ENCODE results near the gene DVL2. TPM values are rescaled to one million over a fixed set of nuclear protein-coding genes. Genes with fewer than 3 reads are reported as not detected.

Gene DVL2
- polyA plus RNA-seq, 2 donors: 20.8 to 32.2 TPM

DNA sequence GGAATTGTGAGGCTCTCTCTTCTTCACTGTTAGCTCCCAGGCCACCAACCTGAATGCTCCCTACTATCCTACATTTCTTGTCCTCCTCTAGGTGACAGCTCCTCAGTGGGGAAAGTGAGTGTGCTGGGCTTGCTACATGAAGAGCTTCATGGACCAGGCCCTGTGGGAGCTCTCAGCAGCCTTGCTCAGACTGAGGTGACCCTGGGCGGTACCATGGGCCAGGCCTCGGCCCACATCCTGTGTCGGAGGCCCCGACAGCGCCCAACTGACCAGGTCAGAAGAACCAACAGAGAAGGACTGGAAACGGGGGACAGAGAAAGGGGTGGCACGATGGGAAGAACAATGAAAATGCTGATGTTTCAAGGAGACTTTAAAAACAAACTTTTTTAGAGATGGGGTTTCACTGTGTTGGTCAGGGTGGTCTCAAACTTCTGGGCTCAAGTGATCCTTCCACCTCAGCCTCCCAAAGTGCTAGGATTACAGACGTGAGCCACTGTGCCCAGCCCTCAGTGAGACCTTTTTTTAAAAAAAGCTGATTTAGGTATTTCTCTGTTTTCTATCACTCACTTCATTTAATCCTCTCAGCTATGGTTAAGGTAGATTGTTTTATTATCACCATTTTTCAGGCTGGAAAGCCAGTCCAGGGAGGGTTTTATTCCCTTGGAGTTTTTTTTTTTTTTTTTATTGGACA lies 22.6 kb upstream of the DVL2 start:
- peaks cover 0 to 2% of the 10 kb centered on the region in 2 donors for H3K4me1 ChIP-seq (ENCODE audit: control insufficient read depth in 2 of 2, insufficient read depth in 2 of 2, low read length in 1 of 2)
- no peak overlapping the region for H3K27ac ChIP-seq (ENCODE audit: low read depth in 2 of 2, low read length in 1 of 2)
- no peak overlapping the region for H3K4me3 ChIP-seq (ENCODE audit: low read depth in 1 of 2, low read length in 2 of 2)
- no peaks in the 10 kb centered on the region for H3K9me3 ChIP-seq (ENCODE audit: control insufficient read depth in 2 of 2, insufficient read depth in 1 of 2, low read depth in 1 of 2, low read length in 1 of 2)
- no peaks in the 10 kb centered on the region for H3K27me3 ChIP-seq (ENCODE audit: control insufficient read depth in 1 of 2, insufficient read depth in 2 of 2, low read length in 2 of 2)
- peaks cover 10 to 17% of the 10 kb centered on the region in 2 donors for H3K36me3 ChIP-seq (ENCODE audit: control insufficient read depth in 2 of 2, insufficient read depth in 2 of 2, low read length in 1 of 2)
- 86 to 89% methylated on average over 8 of the region's 8 CpGs for WGBS, 2 donors

- H3K27ac ChIP-seq (ENCODE audit: low read depth in 2 of 2, low read length in 1 of 2): no peak overlapping the region
- 90 to 91% methylated on average over 4 of the region's 4 CpGs for WGBS, 2 donors
- no peaks in the 10 kb centered on the region for H3K9me3 ChIP-seq (ENCODE audit: control insufficient read depth in 2 of 2, insufficient read depth in 1 of 2, low read depth in 1 of 2, low read length in 1 of 2)
- peaks cover 10 to 17% of the 10 kb centered on the region in 2 donors for H3K36me3 ChIP-seq (ENCODE audit: control insufficient read depth in 2 of 2, insufficient read depth in 2 of 2, low read length in 1 of 2)
- H3K4me1 ChIP-seq (ENCODE audit: control insufficient read depth in 2 of 2, insufficient read depth in 2 of 2, low read length in 1 of 2): peaks cover 2 to 3% of the 10 kb centered on the region in 2 donors
- H3K4me3 ChIP-seq (ENCODE audit: low read depth in 1 of 2, low read length in 2 of 2): no peak overlapping the region
- no peaks in the 10 kb centered on the region for H3K27me3 ChIP-seq (ENCODE audit: control insufficient read depth in 1 of 2, insufficient read depth in 2 of 2, low read length in 2 of 2)
Measured at GRCh38 chr17:7254511-7254910, 20.2 kb upstream of the DVL2 start.

GRCh38 chr17:7253082-7253481 lies 18.8 kb upstream of the DVL2 start:
- Histone ChIP-seq H3K27me3 (ENCODE audit: control insufficient read depth in 1 of 2, insufficient read depth in 2 of 2, low read length in 2 of 2) (no peaks in the 10 kb centered on the region), H3K9me3 (ENCODE audit: control insufficient read depth in 2 of 2, insufficient read depth in 1 of 2, low read depth in 1 of 2, low read length in 1 of 2) (no peaks in the 10 kb centered on the region), H3K4me3 (ENCODE audit: low read depth in 1 of 2, low read length in 2 of 2) (peak overlapping the region in 1 of 2 donors; percentile 77), H3K36me3 (ENCODE audit: control insufficient read depth in 2 of 2, insufficient read depth in 2 of 2, low read length in 1 of 2) (peaks cover 5 to 13% of the 10 kb centered on the region in 2 donors), H3K4me1 (ENCODE audit: control insufficient read depth in 2 of 2, insufficient read depth in 2 of 2, low read length in 1 of 2) (peaks cover 3 to 6% of the 10 kb centered on the region in 2 donors), H3K27ac (ENCODE audit: low read depth in 2 of 2, low read length in 1 of 2) (peak overlapping the region; percentile 28 to 70)
- WGBS, 2 donors: 54 to 71% methylated on average over 5 of the region's 5 CpGs

DNA sequence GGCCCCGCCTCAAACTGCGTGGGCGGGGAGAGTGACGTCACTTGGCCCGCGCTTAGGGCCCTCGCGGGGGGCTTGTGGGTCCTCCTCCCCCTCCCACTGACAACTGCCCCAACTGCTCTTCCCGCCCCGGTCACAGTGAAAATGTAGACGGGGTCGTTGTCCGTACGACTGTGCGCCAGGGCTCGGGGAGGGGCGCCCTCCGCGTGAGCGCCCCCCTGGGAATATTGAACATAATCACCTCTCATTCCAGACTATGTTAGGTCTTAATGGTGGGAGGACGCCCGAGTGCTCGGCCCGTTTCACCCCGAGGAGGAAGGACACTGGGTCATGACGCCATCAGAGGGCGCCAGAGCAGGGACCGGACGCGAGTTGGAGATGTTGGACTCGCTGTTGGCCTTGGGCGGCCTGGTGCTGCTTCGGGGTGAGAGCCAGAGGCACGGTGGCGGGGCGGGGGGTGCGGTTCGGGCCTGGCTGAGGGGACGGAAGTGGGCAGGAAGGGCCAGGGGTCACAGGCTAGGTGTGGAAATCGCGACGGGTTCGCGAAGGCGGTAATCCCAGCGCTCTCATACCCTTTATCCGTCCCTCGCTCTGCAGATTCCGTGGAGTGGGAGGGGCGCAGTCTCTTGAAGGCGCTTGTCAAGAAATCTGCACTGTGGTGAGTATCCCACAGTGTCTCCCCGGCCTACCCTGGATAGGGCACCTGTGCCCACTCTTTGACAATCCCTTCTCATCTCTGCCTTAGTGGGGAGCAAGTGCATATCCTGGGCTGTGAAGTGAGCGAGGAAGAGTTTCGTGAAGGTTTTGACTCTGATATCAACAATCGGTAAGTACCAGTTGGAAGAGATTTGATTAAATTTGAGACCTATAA lies 18.1 kb upstream of the DVL2 start, which contains the start of gene ELP5:
Gene ELP5 (plus strand): TSS at position 40 of the 868 bp plus-strand sequence. CDS start 336 bp downstream, at position 376.
- 1% methylated on average over 46 to 55 of the region's 55 CpGs for WGBS, 2 donors
- Histone ChIP-seq H3K27me3 (ENCODE audit: control insufficient read depth in 1 of 2, insufficient read depth in 2 of 2, low read length in 2 of 2) (no peaks in the 10 kb centered on the region), H3K9me3 (ENCODE audit: control insufficient read depth in 2 of 2, insufficient read depth in 1 of 2, low read depth in 1 of 2, low read length in 1 of 2) (no peaks in the 10 kb centered on the region), H3K36me3 (ENCODE audit: control insufficient read depth in 2 of 2, insufficient read depth in 2 of 2, low read length in 1 of 2) (peaks cover 5 to 11% of the 10 kb centered on the region in 2 donors), H3K4me3 (ENCODE audit: low read depth in 1 of 2, low read length in 2 of 2) (peak within 1 kb of the TSS; percentile 77 to 78), H3K27ac (ENCODE audit: low read depth in 2 of 2, low read length in 1 of 2) (peak within 1 kb of the TSS; percentile 99 to 100), H3K4me1 (ENCODE audit: control insufficient read depth in 2 of 2, insufficient read depth in 2 of 2, low read length in 1 of 2) (peaks cover 3 to 6% of the 10 kb centered on the region in 2 donors)

GRCh38 chr17:7251661-7252175 lies 17.4 kb upstream of the DVL2 start, which contains the start of gene CTDNEP1:
Gene CTDNEP1, minus strand, starts transcription at chr17:7251734. Its CDS starts 438 bp downstream, at chr17:7251296.
- Histone ChIP-seq H3K27me3 (ENCODE audit: control insufficient read depth in 1 of 2, insufficient read depth in 2 of 2, low read length in 2 of 2) (no peaks in the 10 kb centered on the region), H3K27ac (ENCODE audit: low read depth in 2 of 2, low read length in 1 of 2) (peak within 1 kb of the TSS; percentile 99 to 100), H3K4me1 (ENCODE audit: control insufficient read depth in 2 of 2, insufficient read depth in 2 of 2, low read length in 1 of 2) (peaks cover 3 to 6% of the 10 kb centered on the region in 2 donors), H3K36me3 (ENCODE audit: control insufficient read depth in 2 of 2, insufficient read depth in 2 of 2, low read length in 1 of 2) (peaks cover 4 to 9% of the 10 kb centered on the region in 2 donors), H3K9me3 (ENCODE audit: control insufficient read depth in 2 of 2, insufficient read depth in 1 of 2, low read depth in 1 of 2, low read length in 1 of 2) (no peaks in the 10 kb centered on the region), H3K4me3 (ENCODE audit: low read depth in 1 of 2, low read length in 2 of 2) (peak within 1 kb of the TSS; percentile 77 to 78)
- 1 to 2% methylated on average over 19 to 41 of the region's 41 CpGs for WGBS, 2 donors

DNA sequence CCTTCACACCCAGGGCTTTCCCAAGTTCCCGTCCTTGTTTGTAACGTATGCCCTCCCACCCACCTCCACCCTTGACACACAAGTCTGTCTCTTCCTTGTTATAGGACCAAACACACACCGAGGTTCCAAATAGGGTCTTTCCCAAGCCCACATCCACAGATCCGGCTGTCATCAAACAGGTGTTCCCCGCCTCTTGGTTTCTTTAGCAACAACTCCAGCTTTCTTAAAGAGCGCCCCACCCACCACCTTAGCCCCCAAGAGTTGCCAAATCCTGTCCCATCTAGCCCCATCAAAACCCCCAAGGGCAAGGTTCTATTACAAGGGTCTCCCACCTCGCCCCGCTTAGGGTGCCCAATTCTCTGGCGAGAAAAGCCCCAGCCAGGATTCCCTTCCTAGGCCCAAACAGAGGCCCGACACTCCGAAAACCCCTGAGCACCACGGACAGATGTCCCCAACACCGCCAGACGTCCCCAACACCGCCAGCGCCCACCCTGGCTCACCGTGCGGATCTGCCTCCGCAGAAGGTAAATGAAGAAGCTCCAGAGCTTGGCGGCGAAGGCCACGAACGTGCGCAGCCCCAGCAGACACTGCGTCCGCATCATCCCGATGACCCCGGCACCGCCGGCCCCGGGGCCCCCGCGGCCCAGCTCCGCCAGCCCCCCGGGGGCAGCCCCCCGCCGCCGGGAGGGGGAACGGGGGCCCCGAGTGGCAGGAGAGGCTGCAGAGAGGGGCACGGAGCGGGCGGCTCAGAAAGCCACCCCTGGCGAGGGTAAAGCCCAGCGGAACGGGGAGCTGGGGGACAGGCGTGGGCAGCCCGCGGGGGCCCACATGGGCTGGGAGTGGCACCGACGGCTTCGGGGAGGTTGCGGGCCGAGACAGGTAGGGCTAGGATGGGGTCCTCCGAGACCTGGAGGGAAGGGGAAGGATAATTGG lies 16.6 kb upstream of the DVL2 start:
- peaks cover 3 to 6% of the 10 kb centered on the region in 2 donors for H3K4me1 ChIP-seq (ENCODE audit: control insufficient read depth in 2 of 2, insufficient read depth in 2 of 2, low read length in 1 of 2)
- WGBS, 2 donors: 0 to 1% methylated on average over 43 to 55 of the region's 55 CpGs
- peaks cover 0 to 5% of the 10 kb centered on the region in 2 donors for H3K36me3 ChIP-seq (ENCODE audit: control insufficient read depth in 2 of 2, insufficient read depth in 2 of 2, low read length in 1 of 2)
- peak overlapping the region; percentile 99 to 100 for H3K27ac ChIP-seq (ENCODE audit: low read depth in 2 of 2, low read length in 1 of 2)
- H3K9me3 ChIP-seq (ENCODE audit: control insufficient read depth in 2 of 2, insufficient read depth in 1 of 2, low read depth in 1 of 2, low read length in 1 of 2): no peaks in the 10 kb centered on the region
- H3K27me3 ChIP-seq (ENCODE audit: control insufficient read depth in 1 of 2, insufficient read depth in 2 of 2, low read length in 2 of 2): no peaks in the 10 kb centered on the region
- H3K4me3 ChIP-seq (ENCODE audit: low read depth in 1 of 2, low read length in 2 of 2): peak overlapping the region; percentile 77 to 78

GRCh38 chr17:7249830-7250229 lies 15.5 kb upstream of the DVL2 start:
- H3K9me3 ChIP-seq (ENCODE audit: control insufficient read depth in 2 of 2, insufficient read depth in 1 of 2, low read depth in 1 of 2, low read length in 1 of 2): no peaks in the 10 kb centered on the region
- H3K27me3 ChIP-seq (ENCODE audit: control insufficient read depth in 1 of 2, insufficient read depth in 2 of 2, low read length in 2 of 2): no peaks in the 10 kb centered on the region
- no peak overlapping the region for H3K27ac ChIP-seq (ENCODE audit: low read depth in 2 of 2, low read length in 1 of 2)
- peaks cover 0 to 7% of the 10 kb centered on the region in 2 donors for H3K36me3 ChIP-seq (ENCODE audit: control insufficient read depth in 2 of 2, insufficient read depth in 2 of 2, low read length in 1 of 2)
- 82 to 84% methylated on average over 7 of the region's 7 CpGs for WGBS, 2 donors
- H3K4me3 ChIP-seq (ENCODE audit: low read depth in 1 of 2, low read length in 2 of 2): peak overlapping the region; percentile 12 to 77
- peaks cover 3 to 6% of the 10 kb centered on the region in 2 donors for H3K4me1 ChIP-seq (ENCODE audit: control insufficient read depth in 2 of 2, insufficient read depth in 2 of 2, low read length in 1 of 2)

GRCh38 chr17:7249214-7249613 lies 14.9 kb upstream of the DVL2 start:
- WGBS, 2 donors: 81% methylated on average over 6 of the region's 6 CpGs
- Histone ChIP-seq H3K9me3 (ENCODE audit: control insufficient read depth in 2 of 2, insufficient read depth in 1 of 2, low read depth in 1 of 2, low read length in 1 of 2) (no peaks in the 10 kb centered on the region), H3K27me3 (ENCODE audit: control insufficient read depth in 1 of 2, insufficient read depth in 2 of 2, low read length in 2 of 2) (no peaks in the 10 kb centered on the region), H3K36me3 (ENCODE audit: control insufficient read depth in 2 of 2, insufficient read depth in 2 of 2, low read length in 1 of 2) (peaks cover 0 to 5% of the 10 kb centered on the region in 2 donors), H3K4me1 (ENCODE audit: control insufficient read depth in 2 of 2, insufficient read depth in 2 of 2, low read length in 1 of 2) (peaks cover 3 to 6% of the 10 kb centered on the region in 2 donors), H3K4me3 (ENCODE audit: low read depth in 1 of 2, low read length in 2 of 2) (no peak overlapping the region), H3K27ac (ENCODE audit: low read depth in 2 of 2, low read length in 1 of 2) (peak overlapping the region in 1 of 2 donors; percentile 51)
